GM12873 (cell line): ENCODE results near the gene CPOX.

ENCODE experiments used
- TF ChIP-seq, protein P1 (sequence below): IDR thresholded peaks from 2 replicates; pipeline ENCODE4 v1.5.1; 2012; ENCODE audit warnings: low read depth, mild to moderate bottlenecking, moderate library complexity, low read length, control low read depth; ENCODE audit not compliant: insufficient read depth; ENCODE audit errors: missing control alignments

The CPOX gene

DNA sequence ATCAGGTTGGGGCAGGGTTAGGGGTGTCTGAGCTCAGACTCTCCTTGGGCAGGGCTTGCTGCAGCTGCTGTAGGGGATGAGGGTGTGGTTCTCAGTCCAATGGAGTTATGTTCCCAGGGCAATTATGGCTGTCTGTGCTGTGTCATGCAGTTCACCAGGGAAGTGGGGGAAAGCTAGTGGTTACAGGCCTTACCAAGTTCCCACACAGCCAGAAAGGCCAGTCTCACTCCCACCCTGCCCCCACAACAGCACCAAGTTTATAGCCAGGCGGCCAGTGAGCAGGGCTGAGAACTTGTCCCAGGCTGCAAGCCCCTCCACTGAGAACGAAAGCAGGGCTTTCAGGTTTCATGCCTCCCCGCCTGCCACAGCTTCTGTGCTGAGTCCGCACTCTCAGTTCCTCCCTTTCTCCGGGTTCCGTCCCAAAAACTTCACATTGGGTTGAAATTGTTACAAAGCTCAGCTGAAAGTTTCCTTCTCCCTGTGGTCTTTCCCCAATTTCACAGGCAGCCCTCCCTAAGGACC, 19.6 kb upstream of the CPOX start:
- TF ChIP-seq, protein P1, sequence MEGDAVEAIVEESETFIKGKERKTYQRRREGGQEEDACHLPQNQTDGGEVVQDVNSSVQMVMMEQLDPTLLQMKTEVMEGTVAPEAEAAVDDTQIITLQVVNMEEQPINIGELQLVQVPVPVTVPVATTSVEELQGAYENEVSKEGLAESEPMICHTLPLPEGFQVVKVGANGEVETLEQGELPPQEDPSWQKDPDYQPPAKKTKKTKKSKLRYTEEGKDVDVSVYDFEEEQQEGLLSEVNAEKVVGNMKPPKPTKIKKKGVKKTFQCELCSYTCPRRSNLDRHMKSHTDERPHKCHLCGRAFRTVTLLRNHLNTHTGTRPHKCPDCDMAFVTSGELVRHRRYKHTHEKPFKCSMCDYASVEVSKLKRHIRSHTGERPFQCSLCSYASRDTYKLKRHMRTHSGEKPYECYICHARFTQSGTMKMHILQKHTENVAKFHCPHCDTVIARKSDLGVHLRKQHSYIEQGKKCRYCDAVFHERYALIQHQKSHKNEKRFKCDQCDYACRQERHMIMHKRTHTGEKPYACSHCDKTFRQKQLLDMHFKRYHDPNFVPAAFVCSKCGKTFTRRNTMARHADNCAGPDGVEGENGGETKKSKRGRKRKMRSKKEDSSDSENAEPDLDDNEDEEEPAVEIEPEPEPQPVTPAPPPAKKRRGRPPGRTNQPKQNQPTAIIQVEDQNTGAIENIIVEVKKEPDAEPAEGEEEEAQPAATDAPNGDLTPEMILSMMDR: no peak

DNA sequence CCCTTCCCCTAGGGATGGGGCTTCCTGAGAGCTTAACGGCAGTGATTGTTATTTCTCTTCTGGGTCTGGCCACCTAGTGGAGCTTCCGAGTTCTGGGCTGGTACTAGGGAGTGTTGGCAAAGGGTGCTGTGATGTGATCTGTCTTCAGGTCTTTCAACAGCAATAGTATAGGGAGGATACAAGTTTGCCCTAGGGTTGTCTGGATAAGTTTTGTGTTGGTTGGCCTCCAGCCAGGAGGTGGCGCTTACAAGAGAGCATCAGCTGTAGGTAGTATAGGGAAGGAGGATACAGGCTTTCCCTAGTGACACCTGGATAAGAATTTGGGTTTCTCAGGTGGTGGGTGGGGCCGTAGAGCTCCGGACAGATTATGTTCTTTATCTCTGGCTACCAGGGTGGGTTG, 19.2 kb upstream of the CPOX start:
- TF ChIP-seq, protein P1: peak; percentile 43

DNA sequence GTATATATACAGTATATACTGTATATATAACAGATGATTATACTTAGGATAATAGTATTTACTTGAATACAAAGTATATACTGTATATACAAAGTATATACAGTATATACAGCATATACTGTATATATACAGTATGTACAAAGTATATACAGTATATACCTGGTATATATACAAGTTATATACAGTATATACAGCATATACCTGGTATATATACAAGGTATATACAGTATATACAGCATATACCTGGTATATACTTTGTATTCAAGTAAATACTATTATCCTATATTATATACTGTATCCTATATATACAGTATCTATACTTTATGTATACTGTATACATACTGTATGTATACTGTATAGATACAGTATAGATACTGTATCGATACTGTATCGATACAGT, 14.6 kb upstream of the CPOX start:
- TF ChIP-seq, protein P1: no peak

DNA sequence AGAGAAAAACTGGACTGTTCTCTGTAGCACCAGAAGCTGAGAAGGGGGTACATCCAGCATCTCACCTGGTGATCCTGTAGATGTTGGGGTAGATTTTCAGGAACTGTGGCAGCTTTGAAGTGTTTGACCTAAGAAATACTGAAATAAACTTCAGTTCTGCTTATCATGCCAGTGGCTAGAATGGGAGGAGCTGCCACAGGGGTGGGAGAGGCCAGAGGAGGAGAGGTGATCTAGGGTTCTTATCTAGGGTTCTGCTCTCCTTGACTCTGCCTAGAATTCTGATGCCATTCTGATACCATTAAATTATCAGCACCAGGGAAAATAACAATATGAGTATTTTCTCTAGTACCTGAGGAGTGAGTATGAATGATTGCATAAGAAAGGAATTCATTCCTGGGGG, 10.2 kb upstream of the CPOX start:
- TF ChIP-seq, protein P1: no peak

DNA sequence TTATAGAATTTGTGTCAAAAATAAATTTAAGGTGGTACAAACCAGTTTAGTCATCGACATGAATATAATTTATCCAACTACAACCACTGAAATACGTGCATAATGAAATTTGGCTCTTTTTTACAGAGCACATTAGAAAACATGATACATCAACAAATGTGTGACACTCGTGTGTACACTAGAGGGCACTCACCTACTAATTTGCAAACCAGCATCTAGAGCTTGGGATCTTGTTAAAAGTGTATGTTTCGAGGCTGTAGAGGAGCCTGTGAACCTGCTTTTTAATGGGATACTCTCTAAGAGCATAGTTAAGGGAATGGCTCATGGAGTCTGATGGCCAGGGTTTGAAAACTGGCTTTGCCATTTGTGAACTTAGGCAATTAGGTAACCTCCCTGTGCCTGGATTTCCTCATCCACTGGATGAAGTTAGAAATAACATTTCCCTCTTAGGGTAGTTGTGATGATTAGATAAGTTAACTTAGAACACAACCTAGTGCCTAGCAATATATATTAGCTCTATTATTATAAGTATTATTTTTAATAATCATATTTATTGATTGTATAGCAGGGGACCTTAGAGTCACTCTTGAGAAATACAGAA, 8.8 kb upstream of the CPOX start:
- TF ChIP-seq, protein P1: peak; percentile 76

DNA sequence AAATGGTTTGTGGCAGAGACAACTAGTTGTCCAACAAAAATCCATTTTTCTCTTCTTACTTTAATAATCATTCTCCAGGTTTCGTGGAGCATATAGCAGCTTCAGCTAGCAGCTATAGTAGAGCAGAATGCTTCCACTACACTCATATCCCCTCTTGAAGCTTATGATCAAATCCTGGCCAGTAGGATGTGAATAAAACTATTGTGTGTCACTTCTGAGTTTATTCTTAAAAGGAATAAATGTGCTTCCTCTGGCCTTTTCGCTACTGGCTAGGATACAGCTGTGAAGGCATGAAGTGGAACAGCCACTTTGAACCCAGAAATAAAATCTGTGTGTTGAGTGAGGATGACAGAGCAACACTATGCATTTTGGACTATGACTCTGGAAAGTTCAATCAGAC, 7.8 kb upstream of the CPOX start:
- TF ChIP-seq, protein P1: no peak

DNA sequence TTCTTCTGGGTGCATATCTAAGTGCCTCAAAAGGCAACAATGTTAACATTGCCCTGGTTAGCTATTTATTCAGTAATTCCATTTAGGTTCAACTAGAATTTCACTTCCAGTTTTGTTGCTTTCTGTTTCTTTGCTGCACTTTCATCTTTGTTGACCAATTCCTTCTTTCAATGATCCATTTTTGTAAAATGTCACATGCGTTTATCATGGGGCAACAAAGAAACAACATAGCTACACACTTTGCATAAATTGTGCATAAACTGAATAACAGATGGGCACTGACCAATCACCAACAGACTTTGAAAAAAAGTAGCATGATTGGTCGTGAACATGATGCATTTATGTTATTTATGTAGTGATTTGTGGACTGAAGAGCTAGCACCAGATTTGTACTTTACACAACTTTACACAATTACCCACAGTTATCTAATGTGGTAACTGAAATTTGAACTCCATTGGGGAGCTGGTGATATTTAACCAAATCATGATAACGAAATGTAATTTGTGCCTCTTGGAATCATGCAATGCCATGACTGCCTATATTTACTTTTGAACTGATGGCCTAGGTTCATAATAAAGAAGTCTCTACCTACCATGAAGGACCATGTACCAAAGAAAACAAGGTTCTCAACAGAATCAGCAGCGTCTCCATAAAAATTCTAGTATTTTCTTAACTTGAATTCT, 7.1 kb upstream of the CPOX start:
- TF ChIP-seq, protein P1: no peak
